ENCODE measurements around the gene SHB. TPM values are rescaled to one million over a fixed set of nuclear protein-coding genes. Genes with fewer than 3 reads are reported as not detected.

SHB gene
- total and polyA plus RNA-seq, 2 of the 8 experiments (the other 6 are each of a cell fraction or from before 2014, with no cell fraction given), result 4.1 to 12.6 TPM

DNA sequence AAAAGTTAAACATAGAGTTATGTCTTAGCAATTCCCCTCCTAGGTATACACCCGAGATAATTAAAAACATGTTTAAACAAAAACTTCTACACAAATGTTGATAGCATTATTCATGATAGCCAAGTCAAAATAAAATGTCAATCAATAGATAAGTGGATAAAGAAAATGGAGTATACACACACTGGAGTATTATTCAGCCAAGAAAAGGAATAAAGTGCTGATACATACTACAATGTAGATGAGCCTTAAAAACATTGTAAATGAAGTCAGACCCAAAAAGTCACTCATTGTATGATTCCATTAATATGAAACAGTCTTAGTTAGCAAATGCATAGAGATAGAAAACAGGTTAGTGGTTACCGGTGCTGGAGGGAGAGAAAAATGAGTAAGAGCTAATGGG is 34.3 kb upstream of the SHB start:
- Histone ChIP-seq H3K27ac (ENCODE audit: low read depth, low read length) (no peak overlapping the region), H2AK5ac (ENCODE audit: low read depth, low read length) (no peak overlapping the region), H2BK5ac (ENCODE audit: low read depth, low read length) (no peak overlapping the region), H2AFZ (ENCODE audit: low read length) (no peak overlapping the region), H4K5ac (ENCODE audit: insufficient read length, low read depth, low read length) (no peak overlapping the region), H3K36me3 (ENCODE audit: control insufficient read depth in 2 of 4, insufficient read depth in 4 of 4, low read length in 3 of 4) (no peaks in the 10 kb centered on the region), H4K20me1 (replicated peaks in 1 of 2; ENCODE audit: control insufficient read depth in 1 of 2, insufficient read depth in 2 of 2, low read length in 2 of 2) (no peaks in the 10 kb centered on the region), H4K8ac (ENCODE audit: extremely low read depth, insufficient read depth, low read length) (no peak overlapping the region), H2BK15ac (ENCODE audit: low read length) (no peak overlapping the region), H3K18ac (ENCODE audit: extremely low read depth, low read length) (no peak overlapping the region), H3K14ac (ENCODE audit: insufficient read length) (no peak overlapping the region), H3K23me2 (ENCODE audit: low read depth, low read length) (no peaks in the 10 kb centered on the region), H3K9me3 (ENCODE audit: insufficient read depth in 2 of 2, low read depth in 1 of 2, low read length in 1 of 2) (no peaks in the 10 kb centered on the region), H3K4me2 (ENCODE audit: insufficient read depth in 1 of 2, low read depth in 2 of 2, low read length in 2 of 2) (no peak overlapping the region), H2BK20ac (ENCODE audit: low read length) (no peak overlapping the region), H2BK12ac (ENCODE audit: low read depth, low read length) (no peak overlapping the region), H4K91ac (replicated peaks; ENCODE audit: insufficient read length, low read length) (no peak overlapping the region), H3K4me3 (ENCODE audit: extremely low read depth in 1 of 4, insufficient read depth in 2 of 4, low read depth in 3 of 4, low read length in 4 of 4) (no peak overlapping the region), H3K4me1 (replicated peaks in 1 of 4; ENCODE audit: control insufficient read depth in 3 of 4, insufficient read depth in 4 of 4, low read length in 3 of 4) (no peaks in the 10 kb centered on the region; a peak in 1 of 7 replicates), H3K4ac (replicated peaks; ENCODE audit: insufficient read length, low read depth, low read length) (no peak overlapping the region), H3K27me3 (replicated peaks in 1 of 4; ENCODE audit: control insufficient read depth in 3 of 4, extremely low read depth in 1 of 4, insufficient read depth in 3 of 4, low read length in 3 of 4) (no peaks in the 10 kb centered on the region), H3K9ac (replicated peaks in 1 of 4; ENCODE audit: extremely low read depth in 1 of 4, low read depth in 3 of 4, low read length in 3 of 4) (no peak overlapping the region), H3K79me2 (ENCODE audit: control insufficient read depth in 1 of 2, insufficient read depth in 2 of 2, low read length in 2 of 2) (no peaks in the 10 kb centered on the region), H3K56ac (replicated peaks; ENCODE audit: insufficient read length, low read depth, low read length) (no peak overlapping the region), H3K23ac (ENCODE audit: insufficient read length) (no peak overlapping the region), H2BK120ac (replicated peaks; ENCODE audit: low read depth, low read length) (no peak overlapping the region), H3K79me1 (ENCODE audit: low read depth, low read length) (no peaks in the 10 kb centered on the region)
- WGBS, 2 experiments (ENCODE audit: extremely low coverage in 1 of 2, insufficient coverage in 1 of 2, insufficient read length in 1 of 2, insufficient replicate concordance in 2 of 2, low coverage in 1 of 2, low lambda C conversion rate in 2 of 2, missing lambda C conversion rate in 1 of 2), result 94% methylated on average over 2 of the region's 2 CpGs; no CpG with 5 or more reads in 1 of the 2 experiments
- FAIRE-seq, result no peak
- POLR2A ChIA-PET (ENCODE audit: partially characterized antibody), result no interaction called here
- no peak for DNase-seq (ENCODE audit: low read depth in 1 of 2, low spot score in 2 of 2)
- CTCF ChIA-PET (ENCODE audit: partially characterized antibody), result interaction anchor here (0.9 to 2.3 kb wide), 4 partner anchors 12 to 57 kb away, joined by 3 to 7 read pairs (median 6); no protein-coding TSS in a partner anchor
- no peak for TF ChIP-seq FOSL1 (IDR thresholded peaks at IDR 0.05; ENCODE audit: insufficient read depth, low read depth, low read length)
- TF ChIP-seq BRCA1 (IDR thresholded peaks at IDR 0.05; ENCODE audit: low read depth, low read length), result no peak
- no peak for TF ChIP-seq KDM5A (IDR thresholded peaks at IDR 0.05; ENCODE audit: low read length)
- no peak for TF ChIP-seq RNF2 (IDR thresholded peaks at IDR 0.05; ENCODE audit: borderline replicate concordance, low read depth, low read length, missing control alignments, poor library complexity, severe bottlenecking)
- no peak for TF ChIP-seq JUN (IDR thresholded peaks at IDR 0.05; ENCODE audit: low read depth, low read length)
- no peak for TF ChIP-seq SAP30 (IDR thresholded peaks at IDR 0.05; ENCODE audit: insufficient read depth, insufficient replicate concordance, low read length)
- no peak for TF ChIP-seq SIRT6 (IDR thresholded peaks at IDR 0.05; ENCODE audit: low read length)
- no peak for TF ChIP-seq SP4 (IDR thresholded peaks at IDR 0.05; ENCODE audit: low read length)
- TF ChIP-seq CEBPB (IDR thresholded peaks at IDR 0.05; ENCODE audit: low read depth, low read length), result no peak
- TF ChIP-seq MAFK (IDR thresholded peaks at IDR 0.05; ENCODE audit: low read depth, low read length), result no peak
- no peak for TF ChIP-seq GTF2F1 (IDR thresholded peaks at IDR 0.05; ENCODE audit: borderline replicate concordance, low read depth, low read length)
- TF ChIP-seq CHD2 (IDR thresholded peaks at IDR 0.05; ENCODE audit: low read length), result no peak
- TF ChIP-seq TAF1 (IDR thresholded peaks at IDR 0.05; ENCODE audit: low read depth, low read length), result no peak
- no peak for TF ChIP-seq GABPA (IDR thresholded peaks at IDR 0.05; ENCODE audit: borderline replicate concordance, insufficient read depth, low read length)
- TF ChIP-seq, protein P1, sequence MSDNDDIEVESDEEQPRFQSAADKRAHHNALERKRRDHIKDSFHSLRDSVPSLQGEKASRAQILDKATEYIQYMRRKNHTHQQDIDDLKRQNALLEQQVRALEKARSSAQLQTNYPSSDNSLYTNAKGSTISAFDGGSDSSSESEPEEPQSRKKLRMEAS (IDR thresholded peaks at IDR 0.05), result no peak
- no peak for TF ChIP-seq CHD1 (IDR thresholded peaks at IDR 0.05; ENCODE audit: low read depth, low read length)
